Sigmoid colon (tissue), 7 donors: ENCODE measurements around the gene SHANK1. TPM values are rescaled to one million over a fixed set of nuclear protein-coding genes. Genes with fewer than 3 reads are reported as not detected.

Source experiments
- DNase-seq: peaks from one replicate; pipeline ENCODE4 v3.0.0-alpha.2; 2019
- H3K27ac ChIP-seq, 4 donors: fragments of 200-600 bp; sonication (generic); one replicate each; pipeline ENCODE4 v1.5.1; 2016 to 2019; ENCODE audit warnings: mild to moderate bottlenecking in 1 of 4
- H3K27me3 ChIP-seq, 3 donors: fragments of 200-600 bp; sonication (generic); one replicate each; pipeline ENCODE4 v1.5.1; 2019; ENCODE audit warnings: mild to moderate bottlenecking in 1 of 3
- H3K36me3 ChIP-seq, 4 donors: fragments of 200-600 bp; sonication (generic); one replicate each; pipeline ENCODE4 v1.5.1; 2016 to 2019
- H3K4me1 ChIP-seq, 4 donors: fragments of 200-600 bp; sonication (generic); one replicate each; pipeline ENCODE4 v1.5.1; 2017 to 2019
- H3K4me3 ChIP-seq, 4 donors: fragments of 200-600 bp; sonication (generic); one replicate each; pipeline ENCODE4 v1.5.1; 2017 to 2019; ENCODE audit warnings: mild to moderate bottlenecking in 2 of 4, moderate library complexity in 1 of 4
- H3K9me3 ChIP-seq, 4 donors: fragments of 200-600 bp in 3 of 4; sonication (generic) in 3 of 4; one replicate each; pipeline versions ENCODE4 v1.5.1 to v1.6.1; 2013 to 2019
- EP300 ChIP-seq, 4 donors: sonication (generic); formaldehyde crosslinking; IDR thresholded peaks; one replicate each; pipeline ENCODE4 v1.6.1; 2017; ENCODE audit warnings: antibody characterized with exemption in 4 of 4
- POLR2A ChIP-seq, 2 donors: fragments of 450-650 bp; IDR thresholded peaks; one replicate each; pipeline ENCODE4 v1.6.1; 2016; ENCODE audit warnings: antibody characterized with exemption in 2 of 2, mild to moderate bottlenecking in 2 of 2, moderate library complexity in 2 of 2
- POLR2AphosphoS5 ChIP-seq, 4 donors: sonication (generic); formaldehyde crosslinking; IDR thresholded peaks; one replicate each; pipeline ENCODE4 v1.6.1; 2017; ENCODE audit warnings: antibody characterized with exemption in 4 of 4
- WGBS, 2 donors: extraction: QIAGEN DNeasy Blood & Tissue Kit; methylation state at CpG; one replicate each; pipeline ENCODE4 v1.1.7; 2013; 5-methylcytosine and 5-hydroxymethylcytosine counted together
- intact Hi-C: fragments of 100-400 bp; cut with DNase I; formaldehyde crosslinking; loops from one replicate; pipeline ENCODE4 v1.15.1; 2023
- polyA plus RNA-seq, 3 donors: library from polyadenylated mRNA; stranded (reverse); fragments of 200-250 nt; gene quantifications; one replicate each; pipeline ENCODE4 v1.2.3, GENCODE V29; 2013
- total RNA-seq, 4 donors: library from RNA; depleted of rRNA; stranded (reverse); fragments of >200 nt; gene quantifications; one replicate each; pipeline ENCODE4 v1.1.0, GENCODE V29; 2016
- TF ChIP-seq, protein P1 (sequence below), 4 experiments: fragments of 450-650 bp in 3 of 4; fragments of 200-600 bp in 1 of 4; IDR thresholded peaks; one replicate each; pipeline ENCODE4 v1.5.1; 2016 to 2019; ENCODE audit warnings: antibody characterized with exemption in 4 of 4, mild to moderate bottlenecking in 3 of 4, moderate library complexity in 2 of 4
- donor health status: healthy with polysubstance abuse.
- donor health status: Bipolar disorder and iron deficiency.
- donor health status: healthy.

Gene SHANK1
- total and polyA plus RNA-seq, 7 donors: under 0.01 to 1.2 (median 0.19) TPM; not detected in 2

DNA sequence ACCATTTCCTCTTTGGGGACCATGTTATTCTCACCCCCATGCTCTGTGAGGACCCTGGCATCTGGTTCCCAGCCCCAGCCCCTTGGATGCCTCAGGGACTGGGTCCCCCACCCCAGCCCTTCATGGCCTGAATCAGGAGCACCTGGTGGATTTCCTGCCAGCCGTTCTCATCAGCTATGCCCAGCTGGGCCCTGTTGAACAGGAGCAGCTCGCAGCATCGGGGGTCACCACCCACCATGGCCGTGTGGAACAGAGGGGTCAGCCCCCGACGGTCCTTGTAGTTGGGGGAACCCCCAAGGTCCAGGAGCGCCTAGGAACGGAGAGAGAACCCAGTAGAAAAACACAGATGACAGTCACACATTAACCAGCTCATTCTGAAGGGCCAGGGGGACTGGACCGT, 7.8 kb downstream of the SHANK1 start:
- TF ChIP-seq, protein P1, sequence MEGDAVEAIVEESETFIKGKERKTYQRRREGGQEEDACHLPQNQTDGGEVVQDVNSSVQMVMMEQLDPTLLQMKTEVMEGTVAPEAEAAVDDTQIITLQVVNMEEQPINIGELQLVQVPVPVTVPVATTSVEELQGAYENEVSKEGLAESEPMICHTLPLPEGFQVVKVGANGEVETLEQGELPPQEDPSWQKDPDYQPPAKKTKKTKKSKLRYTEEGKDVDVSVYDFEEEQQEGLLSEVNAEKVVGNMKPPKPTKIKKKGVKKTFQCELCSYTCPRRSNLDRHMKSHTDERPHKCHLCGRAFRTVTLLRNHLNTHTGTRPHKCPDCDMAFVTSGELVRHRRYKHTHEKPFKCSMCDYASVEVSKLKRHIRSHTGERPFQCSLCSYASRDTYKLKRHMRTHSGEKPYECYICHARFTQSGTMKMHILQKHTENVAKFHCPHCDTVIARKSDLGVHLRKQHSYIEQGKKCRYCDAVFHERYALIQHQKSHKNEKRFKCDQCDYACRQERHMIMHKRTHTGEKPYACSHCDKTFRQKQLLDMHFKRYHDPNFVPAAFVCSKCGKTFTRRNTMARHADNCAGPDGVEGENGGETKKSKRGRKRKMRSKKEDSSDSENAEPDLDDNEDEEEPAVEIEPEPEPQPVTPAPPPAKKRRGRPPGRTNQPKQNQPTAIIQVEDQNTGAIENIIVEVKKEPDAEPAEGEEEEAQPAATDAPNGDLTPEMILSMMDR (IDR thresholded peaks at IDR 0.05): no peak
- TF ChIP-seq POLR2A (IDR thresholded peaks at IDR 0.05) (no peak), POLR2AphosphoS5 (IDR thresholded peaks at IDR 0.05) (no peak), EP300 (IDR thresholded peaks at IDR 0.05) (no peak)
- no peak overlapping the region for H3K27ac ChIP-seq
- H3K4me1 ChIP-seq: no peaks in the 10 kb centered on the region
- H3K36me3 ChIP-seq: no peaks in the 10 kb centered on the region
- WGBS, 2 donors: 68 to 83% methylated on average over 9 of the region's 9 CpGs
- intact Hi-C loops: no loop called here
- H3K9me3 ChIP-seq: no peaks in the 10 kb centered on the region
- H3K4me3 ChIP-seq: no peak overlapping the region
- H3K27me3 ChIP-seq: peaks cover 0 to 49% (median 16%) of the 10 kb centered on the region in 3 donors
- no peak for DNase-seq

DNA sequence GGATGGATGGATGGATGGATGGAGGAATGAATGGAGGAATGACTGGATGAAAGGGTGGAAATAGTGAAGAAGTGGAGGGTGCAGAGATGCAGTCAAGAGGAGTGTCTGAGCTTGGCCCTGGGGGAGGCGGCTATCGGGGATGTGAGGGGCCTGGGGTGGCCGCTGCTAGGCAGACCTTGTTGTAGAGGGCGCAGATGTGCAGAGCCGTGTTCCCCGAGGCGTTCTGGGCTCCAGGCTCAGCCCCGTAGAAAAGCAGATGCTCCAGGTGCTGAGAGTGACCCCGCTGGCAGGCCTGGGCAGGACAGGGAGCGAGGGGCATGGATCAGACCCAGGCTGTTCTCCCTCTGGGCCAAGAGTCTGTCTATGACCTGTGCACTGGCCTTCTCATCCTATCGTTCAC, 8.4 kb downstream of the SHANK1 start:
- no peak for DNase-seq
- TF ChIP-seq POLR2AphosphoS5 (IDR thresholded peaks at IDR 0.05) (no peak), POLR2A (IDR thresholded peaks at IDR 0.05) (no peak), EP300 (IDR thresholded peaks at IDR 0.05) (no peak)
- TF ChIP-seq, protein P1 (IDR thresholded peaks at IDR 0.05): no peak
- intact Hi-C loops: no loop called here
- no peaks in the 10 kb centered on the region for H3K4me1 ChIP-seq
- no peaks in the 10 kb centered on the region for H3K36me3 ChIP-seq
- 81 to 86% methylated on average over 11 of the region's 11 CpGs for WGBS, 2 donors
- no peaks in the 10 kb centered on the region for H3K9me3 ChIP-seq
- peaks cover 0 to 43% (median 11%) of the 10 kb centered on the region in 3 donors for H3K27me3 ChIP-seq
- no peak overlapping the region for H3K4me3 ChIP-seq
- no peak overlapping the region for H3K27ac ChIP-seq

DNA sequence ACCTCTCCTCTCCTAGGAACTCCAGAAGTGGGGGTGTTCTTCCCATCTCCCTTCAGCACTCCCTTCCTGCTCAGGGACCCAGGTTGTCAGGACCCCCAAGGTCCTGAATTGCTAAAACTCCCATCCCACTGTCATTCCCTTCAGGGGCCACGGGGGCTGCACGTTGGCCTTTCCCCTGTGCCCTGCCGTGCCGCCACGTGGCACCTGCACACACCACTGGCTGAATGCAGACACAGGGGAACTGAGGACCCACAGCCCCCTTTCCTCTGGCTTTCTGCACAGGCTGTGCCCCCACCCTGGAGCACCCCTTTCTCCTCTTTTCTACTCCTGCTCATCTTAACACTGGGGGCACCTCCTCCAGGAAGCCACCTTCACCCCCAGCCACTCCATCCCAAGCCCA, 9.0 kb downstream of the SHANK1 start:
- no peaks in the 10 kb centered on the region for H3K9me3 ChIP-seq
- no peaks in the 10 kb centered on the region for H3K4me1 ChIP-seq
- 71 to 87% methylated on average over 5 of the region's 5 CpGs for WGBS, 2 donors
- H3K36me3 ChIP-seq: no peaks in the 10 kb centered on the region
- TF ChIP-seq POLR2A (IDR thresholded peaks at IDR 0.05): no peak
- no peak for TF ChIP-seq EP300 (IDR thresholded peaks at IDR 0.05)
- no peak for TF ChIP-seq POLR2AphosphoS5 (IDR thresholded peaks at IDR 0.05)
- TF ChIP-seq, protein P1 (IDR thresholded peaks at IDR 0.05): no peak
- no peak overlapping the region for H3K4me3 ChIP-seq
- intact Hi-C loops: no loop called here
- peaks cover 0 to 42% (median 9%) of the 10 kb centered on the region in 3 donors for H3K27me3 ChIP-seq
- no peak overlapping the region for H3K27ac ChIP-seq
- DNase-seq: no peak

DNA sequence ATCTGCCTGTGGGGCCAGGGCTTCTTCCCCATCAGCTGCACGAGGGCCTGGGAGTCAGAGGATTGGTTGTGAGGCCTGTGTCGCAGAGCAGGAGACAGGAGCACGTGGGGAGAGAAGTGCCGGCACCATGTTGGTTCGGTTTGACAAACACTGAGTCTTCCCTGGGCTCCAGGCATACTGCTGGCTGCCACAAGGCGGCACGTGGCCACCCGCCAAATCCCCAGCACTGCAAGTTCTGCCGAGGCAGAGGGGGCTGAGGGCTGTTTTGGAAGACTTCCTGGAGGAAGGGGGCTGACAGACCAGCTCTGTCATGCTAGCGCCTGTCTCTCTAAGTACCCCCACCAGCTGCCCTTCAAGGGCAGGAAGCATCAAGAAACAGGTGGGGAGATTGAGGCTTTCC, 9.5 kb downstream of the SHANK1 start:
- Histone ChIP-seq H3K27me3 (peaks cover 0 to 44% (median 9%) of the 10 kb centered on the region in 3 donors), H3K27ac (no peak overlapping the region), H3K9me3 (no peaks in the 10 kb centered on the region), H3K36me3 (no peaks in the 10 kb centered on the region), H3K4me1 (no peaks in the 10 kb centered on the region), H3K4me3 (no peak overlapping the region)
- TF ChIP-seq, protein P1 (IDR thresholded peaks at IDR 0.05): no peak
- no peak for TF ChIP-seq POLR2A (IDR thresholded peaks at IDR 0.05)
- TF ChIP-seq POLR2AphosphoS5 (IDR thresholded peaks at IDR 0.05): no peak
- no peak for TF ChIP-seq EP300 (IDR thresholded peaks at IDR 0.05)
- WGBS, 2 donors: 47 to 59% methylated on average over 10 of the region's 10 CpGs
- intact Hi-C loops: no loop called here
- no peak for DNase-seq
